H54 (cell line): Measurements from ENCODE around the gene MTARC1.

Experiments
- DNase-seq: peaks from one replicate; pipeline ENCODE4 v3.0.0; 2011; ENCODE audit warnings: low spot score, mixed read lengths; ENCODE audit not compliant: insufficient read length
- FAIRE-seq: peaks from 3 replicates; lab custom pipeline; 2011; peaks lifted over from hg19 to GRCh38; lab: Jason Lieb, UNC
- POLR2A ChIP-seq: IDR thresholded peaks from 2 replicates; pipeline ENCODE4 v1.6.1; 2011; ENCODE audit warnings: low read depth, mild to moderate bottlenecking, low read length

Gene MTARC1

DNA sequence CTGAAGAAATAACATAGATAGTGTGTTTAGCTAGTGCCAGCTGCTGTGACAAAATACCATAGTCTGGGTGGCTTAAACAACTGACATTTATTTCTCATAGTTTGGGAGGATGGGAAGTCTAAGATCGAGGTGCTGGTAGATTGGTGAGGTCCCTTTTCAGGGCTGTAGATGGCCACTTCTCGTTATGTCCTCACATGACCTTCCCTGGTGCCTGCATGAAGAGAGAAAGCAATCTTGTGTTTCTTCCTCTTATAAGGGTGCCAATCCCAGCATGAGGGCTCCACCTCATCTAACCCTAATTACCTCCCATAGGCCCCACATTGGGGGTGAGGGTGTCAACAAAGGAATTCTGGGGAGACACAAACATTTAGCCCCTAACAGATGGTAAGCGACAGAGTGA, 29.3 kb upstream of the MTARC1 start:
- FAIRE-seq (no peak), DNase-seq (no peak)
- TF ChIP-seq POLR2A, result no peak

DNA sequence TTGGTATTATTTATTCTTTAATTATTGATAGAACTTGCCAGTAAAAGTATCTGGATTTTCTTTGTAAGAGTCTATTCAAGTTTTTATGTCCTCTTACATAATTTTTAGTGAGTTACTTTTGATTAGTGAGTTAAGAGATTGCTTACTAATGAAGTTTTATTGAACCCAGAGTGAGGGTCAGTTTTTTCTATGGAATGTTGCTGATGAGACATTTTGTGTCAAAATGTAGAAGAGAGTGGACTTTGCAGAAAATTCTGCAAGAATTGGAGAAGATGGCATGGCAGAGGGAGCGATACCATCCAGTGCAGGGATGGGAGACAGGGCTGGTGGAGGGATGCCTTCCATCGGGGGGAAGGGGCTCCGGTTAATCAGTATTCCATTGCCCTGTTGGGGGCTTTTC, 27.6 kb upstream of the MTARC1 start:
- no peak for TF ChIP-seq POLR2A
- no peak for DNase-seq
- no peak for FAIRE-seq

DNA sequence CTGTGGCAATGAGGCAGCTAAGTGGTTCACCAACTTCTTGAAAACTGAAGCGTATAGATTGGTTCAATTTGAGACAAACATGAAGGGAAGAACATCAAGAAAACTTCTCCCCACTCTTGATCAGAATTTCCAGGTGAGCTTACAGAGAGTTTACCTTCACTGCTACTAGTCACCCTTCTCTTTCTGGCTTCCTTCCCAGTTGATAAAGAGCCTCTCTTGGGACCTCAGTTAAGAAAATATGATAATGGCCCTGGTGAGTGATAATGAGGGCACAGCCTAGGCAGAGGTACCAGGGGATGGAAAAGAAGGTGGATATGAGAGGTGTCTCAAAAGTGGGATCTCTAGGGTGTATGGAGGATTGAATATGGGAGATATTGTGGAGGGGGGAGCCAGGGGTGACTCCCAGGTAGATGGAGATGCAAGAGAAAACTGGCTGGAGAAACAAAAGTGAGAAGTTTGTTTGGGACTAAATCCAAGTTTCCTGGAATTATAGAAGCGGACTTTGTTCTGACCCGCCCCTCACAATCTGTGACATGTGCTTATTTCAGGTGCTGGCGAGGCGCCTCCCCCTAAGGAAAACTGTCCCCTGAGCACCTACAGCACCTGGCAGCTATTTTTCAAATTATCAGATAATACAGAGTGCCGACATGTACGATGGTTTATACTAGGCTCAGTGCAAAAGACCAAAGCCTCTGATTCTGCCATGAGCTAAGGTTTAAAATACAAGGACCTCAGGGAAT, 24.9 kb upstream of the MTARC1 start:
- DNase-seq (no peak), FAIRE-seq (no peak)
- TF ChIP-seq POLR2A, result no peak

DNA sequence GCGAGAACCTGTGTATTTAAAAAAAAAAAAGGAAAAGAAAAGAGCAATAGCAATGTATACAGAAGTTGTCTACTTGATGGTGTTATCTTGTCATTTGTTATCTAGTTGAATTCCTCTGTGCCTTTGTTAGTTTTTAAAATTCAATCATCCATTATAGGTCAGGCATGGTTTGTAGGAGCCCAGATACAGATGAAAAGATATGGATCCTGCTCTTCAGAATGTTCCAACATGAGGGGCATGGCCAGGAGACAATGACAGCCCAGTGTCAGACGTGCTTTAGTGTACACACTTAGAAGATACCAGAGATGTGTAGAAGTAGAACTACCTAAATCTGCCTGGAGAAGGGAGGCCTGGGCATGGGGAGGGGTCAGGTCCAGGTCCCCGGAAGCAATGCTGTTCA, 22.0 kb upstream of the MTARC1 start:
- DNase-seq, result no peak
- TF ChIP-seq POLR2A, result no peak
- no peak for FAIRE-seq

DNA sequence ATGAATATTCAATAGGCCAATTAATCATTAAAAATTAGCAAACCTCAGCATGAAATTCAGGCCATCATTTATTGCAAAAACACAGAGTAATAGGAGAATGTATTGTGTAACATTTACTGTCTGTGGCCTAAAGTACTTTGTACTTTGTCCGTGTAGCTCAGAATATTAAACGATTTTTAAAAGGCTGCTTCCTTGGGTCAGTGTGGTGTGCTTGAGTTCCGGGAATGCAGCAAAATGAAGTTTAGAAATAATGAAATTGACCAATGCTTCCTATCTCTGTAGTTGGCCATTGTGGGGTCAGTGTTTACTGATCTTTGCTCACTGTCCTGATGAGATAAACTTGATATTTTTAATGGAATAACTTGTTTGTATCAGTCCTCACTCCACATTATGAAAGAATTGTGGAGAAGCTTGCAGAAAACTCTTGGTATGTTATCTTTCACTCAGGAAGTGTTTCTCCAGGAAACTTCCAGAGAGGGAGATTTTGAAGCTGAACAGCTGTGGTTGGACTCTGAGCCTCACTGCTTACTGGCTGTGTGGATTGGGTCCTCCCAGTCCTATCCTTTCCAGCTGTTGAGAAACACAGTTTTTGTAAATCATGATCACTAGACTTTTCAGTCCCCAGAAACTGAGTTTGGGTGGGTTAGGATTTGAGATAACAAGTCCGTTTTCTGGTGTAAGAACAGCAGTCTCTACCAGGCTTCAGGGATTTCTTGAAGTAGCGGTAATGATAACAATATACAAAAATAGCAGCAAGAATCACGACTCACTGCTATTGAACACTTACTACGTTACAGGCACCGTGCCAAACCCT, 19.2 kb upstream of the MTARC1 start:
- FAIRE-seq (no peak), DNase-seq (no peak)
- no peak for TF ChIP-seq POLR2A

DNA sequence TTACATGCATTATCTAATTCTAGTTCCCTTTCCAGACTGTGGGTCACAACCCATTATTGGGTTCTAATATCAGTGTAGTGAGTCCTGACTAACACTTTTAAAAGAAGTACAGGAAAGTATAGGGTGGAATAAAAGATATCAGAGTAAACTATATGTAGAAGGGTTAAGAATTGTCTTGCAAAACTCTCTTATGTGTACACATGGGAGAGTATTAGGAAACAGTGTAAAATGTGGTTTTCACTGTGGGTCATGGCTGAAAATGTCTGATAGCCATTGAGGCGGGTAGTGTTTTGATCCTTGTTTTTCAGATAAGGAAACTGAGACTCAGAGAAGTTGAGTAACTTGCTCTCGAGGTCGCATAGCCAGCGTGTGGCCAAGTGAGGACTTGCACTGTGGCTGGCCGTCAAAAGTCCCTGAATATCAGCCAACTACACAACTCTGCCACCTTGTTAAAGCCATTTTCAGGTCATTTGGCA, 18.5 kb upstream of the MTARC1 start:
- no peak for FAIRE-seq
- TF ChIP-seq POLR2A, result no peak
- DNase-seq, result no peak

DNA sequence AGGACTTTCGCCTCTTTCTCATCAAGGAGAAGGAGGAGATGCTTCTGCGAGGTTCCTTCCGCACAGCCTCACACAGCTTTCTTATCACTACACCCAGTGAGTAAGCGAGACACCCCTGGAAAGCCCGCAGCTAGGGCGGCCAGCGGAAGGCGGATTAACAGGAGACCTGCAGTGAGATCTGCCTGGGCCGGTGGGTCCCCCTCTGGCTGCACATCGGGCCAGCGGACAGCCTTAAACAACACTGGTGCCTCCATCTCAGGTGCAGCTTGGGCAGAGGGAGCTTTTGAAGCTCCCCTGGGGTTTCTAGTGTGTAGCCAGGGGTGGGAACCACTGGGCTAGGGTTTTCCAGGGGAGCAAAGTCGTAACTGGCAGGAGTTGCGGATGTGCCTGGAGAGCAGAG, 17.5 kb upstream of the MTARC1 start:
- FAIRE-seq, result no peak
- no peak for DNase-seq
- no peak for TF ChIP-seq POLR2A

DNA sequence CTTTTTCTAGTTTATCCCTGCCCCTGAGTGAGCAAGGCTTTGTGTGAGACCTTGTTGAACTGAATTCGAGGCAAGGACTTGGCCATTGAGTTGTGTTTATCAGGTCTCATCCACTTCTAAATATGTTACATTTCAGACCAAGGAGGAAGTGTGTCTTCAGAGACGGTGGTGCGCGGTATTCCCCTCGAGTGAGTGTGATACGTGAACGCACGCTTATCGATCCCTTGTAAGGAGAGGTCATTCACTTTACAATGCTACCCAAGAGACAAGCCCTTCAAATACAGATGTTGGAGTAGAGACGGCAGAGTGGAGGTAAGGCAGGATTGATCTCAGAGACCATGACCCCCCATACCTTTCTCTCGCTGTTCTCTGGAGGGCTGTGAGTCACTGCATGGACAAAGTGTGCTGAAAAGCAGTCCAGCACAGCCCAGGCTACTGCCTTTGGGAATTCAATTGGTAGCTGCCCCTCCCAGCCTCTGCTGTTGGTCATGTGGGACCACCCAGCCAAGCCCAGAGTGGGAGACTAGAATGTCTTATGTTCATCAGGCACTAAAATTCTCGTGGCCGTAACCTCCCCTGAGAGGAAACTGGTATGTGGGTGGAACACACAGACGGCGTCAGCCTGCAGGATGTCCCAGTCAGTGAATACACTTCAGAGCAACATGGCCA, 16.3 kb upstream of the MTARC1 start:
- no peak for FAIRE-seq
- no peak for DNase-seq
- TF ChIP-seq POLR2A, result no peak

DNA sequence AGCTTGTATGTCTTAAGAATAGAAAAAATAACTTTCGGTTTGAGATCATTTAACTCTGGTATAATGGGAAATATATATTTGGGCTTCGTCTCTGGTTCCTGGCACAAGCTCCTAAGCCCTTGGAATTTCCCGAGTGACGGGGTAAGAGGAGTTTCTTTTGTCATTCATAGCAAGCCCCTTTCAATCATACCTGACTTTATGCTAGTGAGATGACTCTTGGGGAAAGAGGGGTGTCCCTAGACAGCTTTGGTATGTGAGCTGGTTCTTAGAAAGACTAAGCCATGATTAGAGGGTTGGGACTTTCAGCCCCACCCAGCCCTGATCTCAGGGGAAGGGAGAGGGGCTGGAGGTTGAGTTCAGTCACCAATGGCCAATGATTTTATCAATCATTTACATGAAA, 13.9 kb upstream of the MTARC1 start:
- FAIRE-seq (no peak), DNase-seq (no peak)
- TF ChIP-seq POLR2A, result no peak

DNA sequence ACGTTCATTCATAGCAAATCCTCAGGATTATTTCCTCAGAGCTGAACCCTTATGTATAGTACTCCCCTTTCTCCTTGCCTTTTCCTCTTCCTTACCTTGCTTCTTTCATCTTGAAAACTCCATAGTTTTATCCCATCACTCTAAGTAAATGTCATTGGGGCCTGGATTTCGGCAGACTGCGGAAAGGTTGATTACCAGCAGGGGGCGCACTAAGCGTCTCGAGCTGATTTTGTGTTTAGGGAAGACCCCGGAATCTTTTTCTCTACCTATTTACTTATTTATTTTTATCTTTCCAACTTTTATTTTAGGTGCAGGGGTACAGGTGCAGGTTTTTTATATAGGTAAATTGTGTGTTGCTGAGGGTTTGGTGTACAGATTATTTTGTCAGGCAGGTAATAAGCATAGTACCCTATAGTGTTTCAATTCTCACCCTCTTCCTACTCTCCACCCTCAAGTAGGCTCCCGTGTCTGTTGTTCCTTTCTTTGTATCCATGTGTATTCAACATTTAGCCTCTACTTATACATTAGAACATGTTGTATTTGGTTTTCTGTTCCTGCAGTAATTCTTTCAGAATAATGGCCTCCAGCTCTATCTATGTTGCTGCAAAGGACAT, 11.4 kb upstream of the MTARC1 start:
- DNase-seq (peak; percentile 14), FAIRE-seq (no peak)
- TF ChIP-seq POLR2A, result no peak

DNA sequence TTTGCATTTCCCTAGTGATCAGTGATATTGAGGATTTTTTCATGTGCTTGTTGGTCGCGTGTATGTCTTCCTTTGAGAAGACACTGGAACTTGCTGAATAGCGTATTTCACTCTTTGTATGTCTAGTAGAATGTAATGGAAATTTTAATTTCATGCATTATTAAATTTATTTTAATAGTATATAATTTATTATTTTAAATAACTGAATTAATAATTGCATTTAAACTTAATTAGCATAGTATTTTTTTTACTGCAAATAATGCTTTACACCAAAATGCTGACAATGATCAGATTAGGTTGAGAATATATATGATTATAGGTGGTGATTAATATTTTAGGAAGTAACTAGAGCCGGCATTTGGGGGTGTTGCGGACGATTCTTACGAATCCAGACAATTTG, 10.5 kb upstream of the MTARC1 start:
- DNase-seq (no peak), FAIRE-seq (no peak)
- no peak for TF ChIP-seq POLR2A

DNA sequence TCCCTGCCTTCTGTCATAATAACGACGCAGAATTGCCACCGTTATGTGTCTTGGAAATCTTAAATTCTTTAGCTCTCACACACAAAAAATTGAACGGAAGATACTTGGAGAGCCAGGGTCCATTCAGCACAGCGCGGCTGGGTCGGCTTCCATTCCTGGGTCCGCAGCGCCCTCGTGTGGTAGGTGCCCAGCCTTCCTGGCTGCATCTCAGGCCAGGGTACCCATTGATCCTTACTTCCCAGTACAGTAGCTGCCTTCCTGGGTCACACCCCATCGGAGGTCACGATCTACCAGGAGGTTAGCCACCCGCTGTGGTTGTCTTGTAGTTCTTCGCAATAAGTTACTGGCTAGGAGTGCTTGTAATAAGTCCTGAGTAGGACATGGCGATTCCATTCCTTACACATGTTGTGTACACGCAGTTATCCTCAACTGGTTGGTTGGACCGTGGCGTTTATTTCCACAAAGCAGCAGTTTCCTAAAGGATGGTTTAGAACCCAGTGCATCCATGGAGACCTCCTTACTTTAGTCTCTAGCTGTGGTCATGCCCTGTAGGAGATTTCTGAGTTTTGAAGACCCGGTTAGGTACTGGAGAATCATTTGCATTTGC, 9.9 kb upstream of the MTARC1 start:
- DNase-seq (peak; percentile 78), FAIRE-seq (no peak)
- no peak for TF ChIP-seq POLR2A

DNA sequence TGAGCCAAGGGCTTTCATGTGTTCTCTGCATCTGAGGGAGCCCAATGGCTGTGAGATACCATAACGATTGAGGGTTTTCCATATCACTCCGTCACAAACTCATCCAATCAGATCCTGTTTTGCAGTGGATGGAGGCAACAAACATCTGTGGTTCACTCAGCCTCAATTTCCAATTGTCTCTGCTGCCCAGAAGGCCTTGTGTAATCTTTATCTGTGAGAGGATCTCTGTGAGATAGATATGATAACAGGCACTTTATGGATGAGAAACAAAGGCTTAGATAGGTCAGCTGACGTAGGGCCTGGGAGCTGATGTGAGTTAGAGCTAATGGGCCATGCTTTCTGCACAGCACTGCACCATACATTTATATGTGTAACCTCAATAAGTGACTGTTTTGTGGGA, 3.3 kb upstream of the MTARC1 start:
- DNase-seq, result no peak
- TF ChIP-seq POLR2A, result no peak
- FAIRE-seq, result no peak
